Measurements from ENCODE around the gene CDK2.

- TF ChIP-seq REST (IDR thresholded peaks at IDR 0.05; ENCODE audit: insufficient read depth in 1 of 2, low read depth in 2 of 2, low read length in 2 of 2) (no peak), TAF1 (IDR thresholded peaks at IDR 0.05; ENCODE audit: borderline replicate concordance, insufficient read depth, low read length) (no peak), POLR2AphosphoS5 (IDR thresholded peaks at IDR 0.05; ENCODE audit: low read depth, low read length) (no peak)
Measured at GRCh38 chr12:56018356-56018755, 51.7 kb downstream of the CDK2 start.

Measured in PFSK-1 (cell line).